Nephron (organoid): ENCODE data around the gene ABHD16A.

Experiments used
- H3K27ac Mint-ChIP-seq, 3 experiments: 2 replicates each; pipeline ENCODE4 v1.8.0; 2020; ENCODE audit warnings: mixed read lengths in 3 of 3, mild to moderate bottlenecking in 2 of 3, moderate library complexity in 1 of 3
- H3K27me3 Mint-ChIP-seq: 2 replicates; pipeline ENCODE4 v1.8.0; 2021; ENCODE audit warnings: low read depth, mild to moderate bottlenecking, moderate library complexity, mixed read lengths
- H3K36me3 Mint-ChIP-seq: 2 replicates; pipeline ENCODE4 v1.8.0; 2020; ENCODE audit warnings: low read depth, mixed read lengths
- H3K4me1 Mint-ChIP-seq: 2 replicates; pipeline ENCODE4 v1.8.0; 2020; ENCODE audit warnings: mixed read lengths
- H3K4me3 Mint-ChIP-seq, 3 experiments: 2 replicates each; pipeline ENCODE4 v1.8.0; 2020; ENCODE audit warnings: mild to moderate bottlenecking in 3 of 3, mixed read lengths in 3 of 3, moderate library complexity in 2 of 3
- H3K9me3 Mint-ChIP-seq: 2 replicates; pipeline ENCODE4 v1.8.0; 2020; ENCODE audit warnings: mixed read lengths
- TF ChIP-seq, protein P1 (sequence below), 3 experiments: fragments of 200-600 bp; sonication (generic); IDR thresholded peaks; one replicate each; pipeline ENCODE4 v1.5.0; 2021; ENCODE audit warnings: antibody characterized with exemption in 3 of 3; ENCODE audit not compliant: unreplicated experiment in 3 of 3

Gene ABHD16A

DNA sequence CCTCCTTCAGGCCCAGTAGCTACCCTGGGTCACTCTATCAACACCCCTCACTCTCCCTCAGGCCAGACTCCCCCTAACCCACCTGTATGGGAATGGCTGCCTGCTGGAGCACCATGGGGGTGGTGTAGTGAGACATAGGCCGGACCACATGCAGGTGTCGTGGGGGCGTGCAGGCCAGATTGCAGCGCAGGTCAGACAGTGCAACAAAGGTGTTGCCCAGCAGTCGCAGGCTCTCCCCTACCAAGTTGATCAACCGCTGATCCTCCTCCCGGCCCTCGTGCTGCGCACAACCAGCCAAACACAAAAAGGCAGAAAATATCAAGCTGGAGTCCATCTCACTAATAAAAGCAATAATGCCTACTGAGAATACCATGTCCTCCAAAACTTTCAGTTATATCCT lies 57.8 kb downstream of the ABHD16A start:
- H3K4me1 Mint-ChIP-seq: peaks cover 10% of the 10 kb centered on the region
- H3K27me3 Mint-ChIP-seq: no peaks in the 10 kb centered on the region
- H3K4me3 Mint-ChIP-seq: no peak overlapping the region
- H3K27ac Mint-ChIP-seq: no peak overlapping the region
- no peaks in the 10 kb centered on the region for H3K9me3 Mint-ChIP-seq
- TF ChIP-seq, protein P1, sequence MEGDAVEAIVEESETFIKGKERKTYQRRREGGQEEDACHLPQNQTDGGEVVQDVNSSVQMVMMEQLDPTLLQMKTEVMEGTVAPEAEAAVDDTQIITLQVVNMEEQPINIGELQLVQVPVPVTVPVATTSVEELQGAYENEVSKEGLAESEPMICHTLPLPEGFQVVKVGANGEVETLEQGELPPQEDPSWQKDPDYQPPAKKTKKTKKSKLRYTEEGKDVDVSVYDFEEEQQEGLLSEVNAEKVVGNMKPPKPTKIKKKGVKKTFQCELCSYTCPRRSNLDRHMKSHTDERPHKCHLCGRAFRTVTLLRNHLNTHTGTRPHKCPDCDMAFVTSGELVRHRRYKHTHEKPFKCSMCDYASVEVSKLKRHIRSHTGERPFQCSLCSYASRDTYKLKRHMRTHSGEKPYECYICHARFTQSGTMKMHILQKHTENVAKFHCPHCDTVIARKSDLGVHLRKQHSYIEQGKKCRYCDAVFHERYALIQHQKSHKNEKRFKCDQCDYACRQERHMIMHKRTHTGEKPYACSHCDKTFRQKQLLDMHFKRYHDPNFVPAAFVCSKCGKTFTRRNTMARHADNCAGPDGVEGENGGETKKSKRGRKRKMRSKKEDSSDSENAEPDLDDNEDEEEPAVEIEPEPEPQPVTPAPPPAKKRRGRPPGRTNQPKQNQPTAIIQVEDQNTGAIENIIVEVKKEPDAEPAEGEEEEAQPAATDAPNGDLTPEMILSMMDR (IDR thresholded peaks at IDR 0.05; ENCODE audit: unreplicated experiment in 3 of 3): no peak
- peaks cover 77% of the 10 kb centered on the region for H3K36me3 Mint-ChIP-seq

DNA sequence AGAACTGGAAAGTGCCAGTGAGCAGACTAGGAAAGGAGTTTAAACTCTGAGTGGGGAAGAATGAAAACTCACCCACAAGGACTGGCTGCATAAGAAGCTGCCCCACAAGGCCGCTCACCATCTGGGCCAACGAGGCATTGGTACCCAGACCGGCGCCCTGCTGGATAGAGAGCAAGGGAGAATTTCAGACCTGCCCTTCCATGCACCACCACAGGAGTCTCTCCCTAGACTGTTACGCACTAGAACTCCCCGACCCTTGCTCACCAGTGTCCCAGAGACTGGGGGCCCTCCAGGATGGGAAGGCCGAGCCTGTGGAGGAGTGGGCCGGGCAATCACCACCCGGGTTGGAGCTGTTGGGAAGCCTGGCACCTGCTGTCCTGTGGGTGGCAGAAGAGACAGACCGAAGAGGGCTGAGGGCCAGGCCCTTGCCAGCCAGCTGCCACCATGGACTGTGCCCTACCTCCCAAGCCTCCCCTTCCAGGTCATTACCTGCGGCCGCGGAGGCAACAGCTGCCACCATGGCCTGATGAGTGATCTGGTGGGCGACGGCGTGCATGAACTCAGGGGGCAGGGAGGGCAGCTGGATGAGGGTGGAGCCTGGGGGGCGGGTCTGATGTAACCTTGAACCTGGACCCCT lies 59.2 kb downstream of the ABHD16A start:
- TF ChIP-seq, protein P1 (IDR thresholded peaks at IDR 0.05; ENCODE audit: unreplicated experiment in 3 of 3): no peak
- peaks cover 74% of the 10 kb centered on the region for H3K36me3 Mint-ChIP-seq
- H3K9me3 Mint-ChIP-seq: no peaks in the 10 kb centered on the region
- no peaks in the 10 kb centered on the region for H3K4me1 Mint-ChIP-seq
- no peak overlapping the region for H3K4me3 Mint-ChIP-seq
- no peaks in the 10 kb centered on the region for H3K27me3 Mint-ChIP-seq
- no peak overlapping the region for H3K27ac Mint-ChIP-seq

DNA sequence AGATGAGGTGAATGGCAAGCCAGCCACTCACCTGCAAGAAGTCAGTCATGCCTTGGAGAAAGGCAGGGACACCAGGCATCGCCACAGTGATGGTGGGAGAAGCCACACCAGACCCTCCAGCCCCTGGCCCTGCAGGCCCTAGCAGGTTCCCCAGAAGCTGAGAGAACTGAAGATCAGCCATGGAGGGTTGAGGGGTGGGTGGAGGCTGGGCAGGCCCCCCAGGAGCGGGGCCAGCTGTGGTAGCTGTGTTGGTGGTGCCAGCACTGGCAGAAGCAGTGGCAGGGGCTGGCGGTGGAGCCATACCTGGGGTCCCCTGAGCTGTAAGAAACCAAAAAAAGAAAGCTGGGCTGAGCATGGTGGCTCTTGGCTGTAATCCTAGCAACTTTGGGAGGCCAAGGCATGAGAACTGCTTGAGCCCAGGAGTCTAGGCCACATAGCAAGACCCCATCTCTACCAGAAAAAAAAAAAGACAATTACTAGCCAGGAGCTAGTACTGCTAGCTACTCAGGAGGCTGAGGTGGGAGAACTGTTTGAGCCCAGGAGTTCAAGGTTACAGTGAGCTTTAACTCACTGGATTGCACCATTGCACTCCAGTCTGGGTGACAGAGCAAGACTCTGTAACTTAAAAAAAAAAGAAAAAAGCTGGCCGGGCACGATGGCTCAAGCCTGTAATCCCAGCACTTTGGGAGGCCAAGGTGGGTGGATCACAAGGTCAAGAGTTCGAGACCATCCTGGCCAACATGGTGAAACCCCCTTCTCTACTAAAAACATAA lies 60.1 kb downstream of the ABHD16A start:
- Mint-ChIP-seq H3K9me3 (no peaks in the 10 kb centered on the region), H3K36me3 (peaks cover 68% of the 10 kb centered on the region), H3K27me3 (no peaks in the 10 kb centered on the region), H3K27ac (no peak overlapping the region), H3K4me1 (no peaks in the 10 kb centered on the region), H3K4me3 (no peak overlapping the region)
- TF ChIP-seq, protein P1 (IDR thresholded peaks at IDR 0.05; ENCODE audit: unreplicated experiment in 3 of 3): no peak

- Mint-ChIP-seq H3K27ac (no peak overlapping the region), H3K27me3 (no peaks in the 10 kb centered on the region), H3K4me1 (no peaks in the 10 kb centered on the region), H3K36me3 (peaks cover 71% of the 10 kb centered on the region), H3K9me3 (no peaks in the 10 kb centered on the region), H3K4me3 (no peak overlapping the region)
- TF ChIP-seq, protein P1 (IDR thresholded peaks at IDR 0.05; ENCODE audit: unreplicated experiment in 3 of 3): no peak
These were observed 61.8 kb downstream of the ABHD16A start for GRCh38 chr6:31641370-31641769.

DNA sequence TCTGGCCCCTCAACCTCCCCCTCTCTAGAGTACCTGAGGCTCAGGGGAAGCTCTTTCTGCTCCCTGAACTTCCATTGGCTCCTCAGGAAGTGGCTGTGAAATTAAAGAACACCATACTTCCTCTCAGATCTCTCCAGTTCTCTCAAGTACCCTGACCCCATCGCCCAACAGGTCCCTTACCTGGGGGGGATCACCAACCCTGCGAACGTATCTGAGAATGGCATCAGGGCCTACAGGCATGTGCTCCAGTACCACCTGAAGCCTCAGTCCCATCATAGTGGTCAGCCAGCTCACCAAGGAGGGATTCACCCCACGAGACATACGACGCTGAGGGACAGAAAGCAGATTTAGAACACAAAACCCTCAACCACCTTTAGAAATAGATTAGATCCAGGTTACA lies 62.5 kb downstream of the ABHD16A start:
- Mint-ChIP-seq H3K4me1 (no peaks in the 10 kb centered on the region), H3K9me3 (no peaks in the 10 kb centered on the region)

More for the DNA sequence above, 62.5 kb downstream of the ABHD16A start:
- peaks cover 73% of the 10 kb centered on the region for H3K36me3 Mint-ChIP-seq
- no peak overlapping the region for H3K27ac Mint-ChIP-seq
- no peaks in the 10 kb centered on the region for H3K27me3 Mint-ChIP-seq
- TF ChIP-seq, protein P1 (IDR thresholded peaks at IDR 0.05; ENCODE audit: unreplicated experiment in 3 of 3): no peak
- no peak overlapping the region for H3K4me3 Mint-ChIP-seq
